GM19328 (cell line): ENCODE measurements around the gene GALNT17.

Experiments used
- ATAC-seq: cut with Tn5 transposase; IDR thresholded peaks from one replicate; pipeline ENCODE4 v1.9.1; 2021; ENCODE audit warnings: mild to moderate bottlenecking, moderate library complexity; ENCODE audit not compliant: unreplicated experiment

Gene GALNT17

DNA sequence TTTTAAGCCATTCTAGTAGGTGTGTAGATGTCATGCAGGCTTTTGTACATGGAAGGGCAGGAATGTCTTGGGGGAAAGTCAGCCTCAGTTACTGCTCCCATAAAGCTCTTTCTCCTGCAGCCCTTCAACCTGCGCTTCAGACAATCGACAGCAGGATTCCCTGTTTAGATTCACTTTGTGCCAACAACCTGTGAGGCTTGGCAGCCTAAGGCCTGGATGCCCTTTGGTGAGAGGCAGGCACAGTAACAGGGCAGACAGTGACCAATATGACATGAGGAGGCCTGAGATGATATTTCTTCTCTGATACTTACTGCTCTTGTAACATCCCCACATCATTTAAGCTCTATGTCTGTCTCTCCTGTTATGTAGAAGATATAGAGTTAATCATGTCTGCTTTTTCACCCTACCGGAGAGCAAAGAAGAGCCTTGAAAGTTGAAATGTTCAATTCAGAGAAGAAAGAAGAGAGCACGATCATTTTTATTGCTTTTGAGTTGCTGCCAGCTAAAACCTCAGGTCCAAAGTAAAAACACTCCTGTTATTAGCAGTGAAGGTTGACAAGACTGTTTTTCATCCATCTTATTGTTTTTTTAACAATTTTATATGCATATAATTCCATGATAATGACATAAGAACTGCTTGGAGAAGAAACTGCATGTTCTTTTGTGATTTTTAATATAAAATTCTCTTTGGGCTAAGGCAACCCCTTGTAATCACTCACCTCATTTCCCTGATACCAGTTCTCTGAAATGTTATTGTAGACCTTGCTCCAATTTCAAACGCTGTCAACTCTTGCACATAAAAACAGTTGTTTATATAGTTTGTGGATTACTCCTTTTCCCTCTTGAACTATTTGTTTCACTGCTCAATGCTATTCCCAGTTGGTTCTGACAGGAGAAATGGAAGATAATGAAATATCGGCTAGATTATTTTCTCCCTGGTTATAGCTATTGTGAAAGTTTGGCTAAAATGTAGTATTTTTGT is 140.9 kb downstream of the GALNT17 start:
- ATAC-seq = no peak

DNA sequence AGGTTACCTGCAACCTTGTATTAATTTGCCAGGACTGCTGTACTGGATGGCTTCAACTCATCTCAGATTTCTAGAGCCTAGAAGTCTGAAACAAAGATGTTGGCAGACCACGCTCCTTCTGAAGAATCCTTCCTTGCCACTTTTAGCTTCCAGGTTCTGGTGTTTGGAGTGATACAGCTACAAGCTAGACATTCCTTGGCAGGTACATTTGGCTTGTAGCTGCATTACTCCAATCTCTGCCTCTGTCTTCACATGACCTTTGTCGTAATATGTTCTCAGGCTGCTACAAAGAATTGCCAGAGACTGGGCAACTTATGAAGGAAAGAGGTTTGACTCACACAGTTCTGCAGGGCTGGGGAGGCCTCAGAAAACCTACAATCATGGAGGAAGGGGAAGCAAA is 146.3 kb downstream of the GALNT17 start:
- no peak for ATAC-seq

DNA sequence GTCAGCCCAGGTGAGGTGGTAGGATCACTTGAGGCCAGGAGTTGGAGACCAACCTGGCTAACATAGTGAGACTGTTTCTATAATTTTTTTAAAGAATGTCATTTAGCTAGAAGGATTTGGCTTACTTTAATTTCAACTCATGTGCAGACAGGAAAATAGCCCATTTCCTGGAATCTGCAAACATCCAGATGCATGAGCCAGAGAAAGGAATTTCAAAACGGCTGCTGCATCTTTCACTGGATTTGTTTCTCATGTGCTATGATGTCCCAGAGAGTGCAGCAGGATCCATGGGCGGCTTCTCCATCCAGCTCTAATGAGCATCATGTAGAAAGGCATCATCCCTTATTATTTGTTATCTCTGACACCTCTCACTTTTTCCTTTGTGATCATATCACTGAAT is 149.3 kb downstream of the GALNT17 start:
- ATAC-seq = no peak

DNA sequence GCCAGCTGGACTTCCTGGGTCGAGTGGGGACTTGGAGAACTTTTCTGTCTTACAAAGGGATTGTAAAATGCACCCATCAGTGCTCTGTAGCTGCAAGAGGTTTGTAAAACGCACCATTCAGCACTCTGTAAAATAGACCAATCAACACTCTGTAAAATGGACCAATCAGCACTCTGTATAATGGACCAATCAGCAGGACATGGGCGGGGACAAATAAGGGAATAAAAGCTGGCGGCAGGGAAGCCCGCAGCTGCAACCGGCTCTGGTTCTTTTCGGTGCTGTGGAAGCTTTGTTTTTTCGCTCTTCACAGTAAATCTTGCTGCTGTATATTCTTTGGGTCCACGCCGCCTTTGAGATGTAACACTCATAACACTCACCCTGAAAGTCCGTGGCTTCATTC is 151.9 kb downstream of the GALNT17 start:
- ATAC-seq = no peak

DNA sequence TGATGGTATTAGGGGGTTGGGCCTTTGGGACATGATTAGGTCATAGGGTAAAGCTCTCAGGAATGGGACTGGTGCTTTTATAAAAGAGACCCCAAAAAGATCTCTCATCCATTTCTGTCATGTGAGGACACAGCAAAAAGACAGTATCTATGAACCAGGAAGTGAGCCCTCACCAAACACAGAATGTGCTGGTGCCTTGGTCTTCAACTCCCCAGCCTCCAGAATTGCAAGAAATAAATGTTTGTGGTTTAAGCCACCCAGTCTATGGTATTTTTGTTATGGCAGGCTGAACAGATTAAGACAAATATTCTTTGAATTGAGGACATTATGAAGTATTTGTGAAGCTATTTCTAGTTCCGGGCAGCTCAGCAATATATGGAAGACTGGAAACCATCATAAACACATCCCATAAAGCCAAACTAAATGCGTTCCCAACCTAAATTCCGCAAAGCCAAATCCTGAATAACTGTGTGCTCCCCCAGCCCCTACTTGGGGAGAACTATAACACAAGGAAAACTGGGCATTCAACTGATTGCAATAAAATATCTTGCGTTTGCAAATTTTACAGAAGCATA is 153.7 kb downstream of the GALNT17 start:
- ATAC-seq = no peak

DNA sequence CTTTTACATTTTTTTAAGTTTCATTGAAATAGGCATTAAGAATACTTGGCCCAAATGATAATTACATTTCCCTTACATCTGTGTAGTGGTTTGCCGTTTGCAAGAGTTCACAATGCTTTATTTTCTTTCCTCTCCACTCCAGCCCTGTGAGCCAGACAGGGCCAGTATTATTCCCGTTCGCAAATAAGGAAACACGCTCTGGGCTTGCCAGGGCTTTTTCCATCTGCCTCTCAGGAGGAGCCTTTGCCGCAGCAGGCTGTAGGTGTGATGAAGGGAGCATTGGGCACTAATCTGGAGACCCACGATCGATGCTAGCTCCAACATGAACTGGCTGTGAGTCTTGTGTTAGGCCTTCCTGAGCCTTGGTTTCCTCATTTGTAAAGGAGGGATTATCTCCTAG is 154.4 kb downstream of the GALNT17 start:
- no peak for ATAC-seq

DNA sequence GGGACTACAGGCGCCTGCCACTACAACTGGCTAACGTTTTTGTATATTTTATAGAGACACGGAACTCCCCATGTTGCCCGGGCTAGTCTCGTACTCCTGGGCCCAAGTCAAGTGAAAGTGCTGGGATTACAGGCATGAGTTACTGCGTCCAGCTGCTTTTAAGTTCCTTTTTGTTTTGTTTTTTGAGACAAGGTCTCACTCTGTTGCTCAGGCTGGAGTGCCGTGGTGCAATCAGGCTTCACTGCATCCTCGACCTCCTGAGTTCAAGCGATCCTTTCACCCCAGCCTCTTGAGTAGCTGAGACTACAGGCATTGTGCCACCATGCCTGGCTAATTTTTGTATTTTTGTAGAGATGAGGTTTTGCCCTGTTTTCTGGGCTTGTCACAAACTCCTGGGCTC is 155.0 kb downstream of the GALNT17 start:
- ATAC-seq = no peak

DNA sequence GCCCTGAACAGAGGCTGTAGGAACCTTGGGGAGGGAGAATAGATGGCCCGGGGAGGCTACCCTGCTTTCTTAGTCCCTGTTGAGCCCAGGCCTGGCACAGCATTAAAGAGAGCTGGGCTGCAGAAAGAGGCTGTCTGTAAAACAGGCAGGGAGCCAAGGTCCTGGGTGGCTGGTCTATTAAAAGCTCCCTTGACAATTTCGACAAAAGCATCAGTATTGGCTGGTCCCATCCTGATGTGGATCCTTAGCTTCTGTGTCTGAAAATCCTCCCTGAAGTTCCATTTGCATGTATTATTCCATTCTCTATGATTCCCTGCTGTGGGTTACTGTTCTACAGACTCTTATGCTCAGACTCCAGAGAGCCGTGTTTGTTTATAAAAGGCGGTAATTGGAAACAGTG is 158.5 kb downstream of the GALNT17 start:
- ATAC-seq = no peak

DNA sequence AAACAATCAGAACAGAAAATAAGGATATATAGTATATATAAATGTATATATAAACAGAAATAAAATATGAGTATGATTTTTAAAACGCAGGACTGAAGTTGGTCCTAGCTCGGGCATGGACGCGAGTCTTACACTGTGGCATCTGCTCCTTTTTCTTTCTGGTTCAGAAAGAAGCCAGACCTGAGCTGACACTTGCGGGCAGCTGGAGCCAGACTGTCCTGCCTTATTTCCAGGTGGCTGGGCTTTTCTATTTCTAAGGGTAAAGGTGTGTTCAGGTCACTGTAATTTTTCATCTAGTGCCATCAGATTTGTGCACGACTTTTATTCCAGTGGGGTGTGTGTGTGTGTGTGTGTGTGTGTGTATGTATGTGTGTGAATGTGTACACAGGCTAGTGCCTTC is 166.4 kb downstream of the GALNT17 start:
- ATAC-seq = no peak

DNA sequence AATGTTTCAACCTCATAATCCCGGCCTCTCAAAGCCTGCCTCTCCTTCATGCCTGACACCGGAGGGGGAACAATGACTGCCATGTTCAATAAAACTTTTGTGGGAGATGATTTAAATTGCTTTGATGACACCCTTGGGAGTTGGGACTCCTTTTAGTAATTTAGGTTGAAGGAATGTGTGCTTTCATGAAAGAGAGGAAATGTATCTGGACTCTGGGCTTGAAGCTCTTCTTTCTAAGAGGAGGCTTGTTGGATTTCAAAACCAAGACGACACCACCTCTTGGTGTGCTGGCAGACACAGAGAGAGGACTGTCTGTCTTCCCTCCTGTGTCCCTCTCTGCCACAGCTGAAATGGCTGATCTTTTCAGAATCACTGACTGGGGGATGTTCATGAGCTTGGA is 168.1 kb downstream of the GALNT17 start:
- ATAC-seq = no peak

DNA sequence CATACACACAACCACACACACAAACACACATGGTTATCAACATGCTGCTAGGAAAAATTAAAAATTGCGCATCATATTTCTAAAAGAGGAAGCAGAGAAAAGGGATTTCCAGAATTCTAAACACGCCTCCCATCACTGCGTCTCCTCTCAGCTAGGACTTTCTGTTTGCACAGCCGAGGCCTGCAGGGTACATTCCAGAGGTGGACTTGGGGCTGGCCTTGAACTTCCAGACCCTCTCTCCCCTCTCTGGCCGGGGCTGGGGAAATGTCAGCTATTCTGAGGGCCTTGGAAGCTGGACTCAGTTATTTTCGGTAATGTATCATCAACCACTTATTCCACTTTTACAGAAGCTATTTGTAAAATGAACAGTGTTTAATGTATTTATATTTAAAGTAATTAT is 168.7 kb downstream of the GALNT17 start:
- ATAC-seq = no peak

DNA sequence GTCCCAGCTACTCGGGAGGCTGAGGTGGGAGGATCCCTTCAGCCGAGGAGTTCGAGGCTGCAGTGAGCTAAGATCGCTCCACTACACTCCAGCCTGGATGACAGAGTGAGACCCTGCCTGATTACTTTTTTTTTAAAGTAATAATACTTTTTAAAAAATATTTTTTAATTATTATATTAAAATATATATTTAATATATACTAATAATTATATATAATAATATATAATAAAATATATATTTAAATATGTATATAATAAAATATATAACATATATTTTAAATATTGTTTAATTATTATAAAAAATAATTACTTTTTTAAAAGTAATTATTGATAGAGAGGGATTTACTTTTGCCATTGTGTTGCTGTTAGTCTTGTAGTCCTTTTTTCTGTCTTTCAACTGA is 169.2 kb downstream of the GALNT17 start:
- no peak for ATAC-seq

DNA sequence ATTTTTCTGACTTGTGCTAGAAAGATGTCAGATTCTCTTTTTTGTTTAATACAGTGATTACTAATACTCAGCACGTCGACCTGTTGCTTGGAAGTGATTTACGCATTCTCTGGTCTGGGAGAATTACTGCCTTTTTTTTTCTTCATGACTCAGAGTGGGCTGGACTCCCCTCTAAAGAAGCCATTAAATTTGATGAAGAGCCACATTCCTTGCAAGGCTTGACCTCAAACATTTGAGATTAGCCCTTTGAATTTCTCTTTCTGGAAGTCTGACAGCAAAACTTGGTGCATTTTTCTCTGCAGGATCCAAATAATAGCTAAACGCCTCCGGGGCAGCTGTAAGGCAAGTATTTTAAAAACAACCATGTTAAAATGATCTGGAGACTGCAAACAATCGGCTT is 171.6 kb downstream of the GALNT17 start:
- no peak for ATAC-seq

DNA sequence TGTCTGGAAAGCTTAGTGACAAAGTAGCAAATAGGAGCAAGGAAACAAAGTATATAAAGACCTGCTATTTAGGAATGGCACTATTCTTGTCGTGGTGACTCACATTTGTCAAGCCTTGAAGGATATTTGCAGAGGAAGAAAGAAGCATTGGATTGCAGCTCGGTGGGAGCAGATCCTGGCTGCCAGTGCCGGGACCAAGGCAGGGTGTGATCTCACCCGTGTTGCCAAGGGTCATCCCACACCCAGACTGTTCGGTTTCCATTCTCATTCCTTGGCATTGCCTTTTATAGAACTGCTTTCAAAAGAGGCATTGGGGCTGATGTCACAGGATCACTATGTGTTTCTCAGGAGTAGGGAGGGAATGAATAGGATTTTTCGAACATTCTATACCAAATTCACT is 176.2 kb downstream of the GALNT17 start:
- no peak for ATAC-seq

DNA sequence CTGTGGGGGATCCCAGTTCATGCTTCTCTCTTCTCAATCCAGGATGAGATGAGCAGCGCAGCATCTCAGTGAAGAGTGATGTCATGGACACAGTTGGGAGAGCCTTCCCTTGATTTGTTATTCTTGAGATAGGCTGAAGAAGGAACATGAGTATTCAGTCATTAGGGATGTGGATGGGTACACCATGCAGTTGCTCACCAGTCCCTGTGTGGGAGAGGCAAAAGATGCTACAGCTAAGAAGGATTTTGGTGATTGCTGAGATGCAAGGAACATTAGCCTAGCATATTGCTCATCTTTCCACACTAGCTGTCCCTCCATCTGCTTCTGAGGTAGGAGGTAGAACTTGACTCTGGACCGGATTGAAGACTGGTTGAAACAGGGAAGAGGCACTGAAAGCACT is 179.6 kb downstream of the GALNT17 start:
- no peak for ATAC-seq

DNA sequence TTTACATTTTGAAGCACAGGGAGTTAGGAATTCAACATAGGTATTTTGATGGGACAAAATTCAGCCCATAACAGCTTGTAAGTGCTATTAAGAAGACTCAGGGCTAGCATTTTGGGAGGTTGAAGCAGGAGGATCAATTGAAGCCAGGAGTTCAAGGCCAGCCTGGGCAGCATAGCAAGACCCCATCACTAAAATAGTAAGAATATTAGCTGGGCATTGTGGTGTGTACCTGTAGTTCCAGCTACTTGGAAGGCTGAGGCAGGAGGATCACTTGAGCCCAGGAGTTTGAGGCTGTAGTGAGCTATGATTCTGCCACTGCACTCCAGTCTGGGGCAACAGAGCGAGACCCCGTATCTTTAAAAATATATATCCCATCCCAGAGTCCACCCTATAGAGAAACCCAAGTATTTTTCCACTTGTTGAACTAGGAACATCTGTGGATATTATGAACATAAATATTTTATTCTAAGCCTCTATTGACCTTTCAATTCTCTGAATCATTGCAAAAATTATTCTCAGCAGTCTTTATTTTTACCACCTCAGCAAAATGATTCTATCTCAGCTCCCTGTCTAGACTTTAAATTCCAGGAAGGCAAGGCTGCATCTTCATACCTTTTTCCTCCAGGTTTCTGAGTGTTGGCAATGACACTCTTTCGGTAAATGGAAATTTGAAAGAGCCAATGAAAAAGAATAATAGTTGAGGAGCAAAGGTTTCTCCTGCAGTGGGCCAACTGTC is 181.0 kb downstream of the GALNT17 start:
- no peak for ATAC-seq

DNA sequence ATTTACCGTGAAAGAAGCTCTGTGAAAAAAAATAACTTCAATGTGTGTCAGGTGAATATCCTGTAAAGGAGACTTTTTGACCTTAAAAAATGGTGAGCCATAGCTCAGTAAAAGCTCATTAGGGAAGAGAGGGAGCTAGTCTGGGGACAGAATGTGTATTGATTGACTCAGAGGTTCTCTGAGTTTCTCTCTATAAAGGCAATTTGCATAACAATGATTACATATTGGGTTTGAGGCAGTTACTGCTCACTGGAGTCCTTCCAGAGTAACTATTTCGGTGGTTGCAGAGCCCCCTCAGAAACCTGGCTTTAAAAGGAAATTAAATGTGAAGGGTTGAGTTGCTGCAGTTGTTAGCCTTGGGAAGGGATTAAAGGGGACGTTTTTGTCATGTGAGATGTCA is 181.6 kb downstream of the GALNT17 start:
- no peak for ATAC-seq

DNA sequence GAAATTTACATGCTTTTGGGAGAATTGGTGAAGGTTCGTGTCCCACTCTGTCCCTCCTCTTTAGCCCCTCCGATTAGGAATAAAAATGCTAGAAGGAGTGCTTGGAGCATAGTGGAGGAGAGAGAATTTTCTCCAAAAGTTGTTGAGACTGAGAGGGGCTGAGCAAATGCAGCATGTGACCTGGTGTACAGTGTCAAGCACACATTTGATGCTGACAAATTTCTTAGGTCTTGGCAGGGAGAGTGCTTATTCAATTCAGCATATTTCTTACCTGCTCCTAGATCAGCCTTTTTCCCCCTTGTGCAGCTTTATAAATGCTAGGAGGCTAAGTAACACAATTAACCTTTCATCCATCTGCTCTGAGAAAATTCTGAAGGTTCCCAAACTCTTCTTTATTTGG is 189.0 kb downstream of the GALNT17 start:
- no peak for ATAC-seq

DNA sequence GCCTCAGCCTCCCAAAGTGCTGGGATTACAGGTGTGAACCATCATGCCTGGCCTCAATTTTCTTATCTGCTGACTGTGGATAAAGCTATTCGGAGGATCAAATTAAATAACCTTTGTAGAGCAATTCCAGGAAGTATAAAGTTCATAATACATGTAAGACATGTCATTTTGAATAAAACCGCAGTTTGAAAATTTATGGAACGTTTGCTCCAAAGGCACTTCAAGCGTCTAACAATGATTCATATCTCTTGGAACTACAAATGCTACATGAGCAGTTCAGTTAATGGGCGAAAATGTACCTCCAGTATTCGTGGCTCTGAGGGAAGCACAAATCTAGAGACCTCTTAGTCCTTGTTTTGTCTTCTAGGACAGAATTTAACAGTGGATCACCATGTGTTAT is 190.3 kb downstream of the GALNT17 start:
- no peak for ATAC-seq

DNA sequence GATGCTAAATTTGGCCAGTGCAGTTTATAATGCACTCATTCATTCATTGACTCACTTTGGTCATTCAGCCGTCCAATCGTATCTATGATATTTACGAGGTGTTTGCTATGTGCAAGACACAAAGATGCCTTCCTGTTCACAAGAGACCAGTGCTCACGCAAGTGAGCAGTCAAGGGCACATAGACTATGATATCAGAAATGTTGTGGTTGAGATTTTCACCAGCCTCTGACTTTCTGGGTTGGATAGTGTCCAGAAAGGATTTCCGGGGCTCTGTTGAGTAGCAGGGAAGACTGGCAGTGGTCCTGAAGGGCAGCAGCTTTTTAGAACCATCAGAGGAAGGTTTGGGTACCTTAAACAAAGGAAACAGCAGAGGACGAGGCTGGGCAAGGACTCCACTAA is 191.8 kb downstream of the GALNT17 start:
- no peak for ATAC-seq

DNA sequence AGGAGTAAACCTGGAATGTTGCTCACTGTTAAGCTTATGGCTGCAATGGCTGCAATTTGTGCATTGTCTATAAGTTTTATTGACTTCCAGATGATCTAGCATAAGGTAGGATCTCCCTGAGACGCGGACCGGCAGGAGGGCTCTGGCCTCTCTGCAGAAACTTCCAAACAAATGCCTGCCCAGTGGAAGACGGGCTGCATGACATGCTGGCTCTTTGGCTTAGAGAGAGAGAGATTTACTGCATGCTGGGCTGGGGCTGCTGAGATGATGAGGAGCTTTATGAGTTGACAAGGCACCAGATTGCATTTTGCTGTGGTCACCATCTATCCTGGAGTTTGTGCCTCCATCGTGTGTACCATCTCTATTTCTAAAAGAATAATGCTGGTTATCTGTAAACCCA is 193.2 kb downstream of the GALNT17 start:
- no peak for ATAC-seq

DNA sequence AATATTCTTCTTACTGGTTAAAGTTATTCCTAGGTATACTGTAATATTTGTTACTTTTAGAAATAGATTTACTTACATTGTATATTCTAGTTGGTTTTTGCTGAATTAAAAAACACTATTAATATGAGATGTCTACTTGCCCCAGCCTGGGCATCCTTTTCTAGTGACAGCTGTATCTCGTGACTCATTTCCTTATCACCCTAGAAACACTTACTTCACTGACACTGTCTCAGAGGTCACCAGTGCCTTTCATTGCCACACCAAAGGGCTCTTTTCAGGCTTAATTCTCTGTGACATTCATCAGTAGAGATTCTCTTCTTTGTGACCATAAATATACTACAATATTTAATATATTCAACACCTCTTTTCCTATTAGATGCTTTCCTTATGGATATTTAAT is 194.7 kb downstream of the GALNT17 start:
- ATAC-seq = no peak
